Stimulated activated CD8-positive, alpha-beta memory T cell treated with anti-CD3 and anti-CD28 coated beads, Interleukin-7, amount 100 ng/mL, for 4 hours (primary cell): ENCODE results near the gene GDPD4.

Experiments used
- DNase-seq, 2 donors: peaks; one replicate each; pipeline ENCODE4 v3.0.0-alpha.2; 2020; ENCODE audit warnings: low read depth in 2 of 2

Gene GDPD4

DNA sequence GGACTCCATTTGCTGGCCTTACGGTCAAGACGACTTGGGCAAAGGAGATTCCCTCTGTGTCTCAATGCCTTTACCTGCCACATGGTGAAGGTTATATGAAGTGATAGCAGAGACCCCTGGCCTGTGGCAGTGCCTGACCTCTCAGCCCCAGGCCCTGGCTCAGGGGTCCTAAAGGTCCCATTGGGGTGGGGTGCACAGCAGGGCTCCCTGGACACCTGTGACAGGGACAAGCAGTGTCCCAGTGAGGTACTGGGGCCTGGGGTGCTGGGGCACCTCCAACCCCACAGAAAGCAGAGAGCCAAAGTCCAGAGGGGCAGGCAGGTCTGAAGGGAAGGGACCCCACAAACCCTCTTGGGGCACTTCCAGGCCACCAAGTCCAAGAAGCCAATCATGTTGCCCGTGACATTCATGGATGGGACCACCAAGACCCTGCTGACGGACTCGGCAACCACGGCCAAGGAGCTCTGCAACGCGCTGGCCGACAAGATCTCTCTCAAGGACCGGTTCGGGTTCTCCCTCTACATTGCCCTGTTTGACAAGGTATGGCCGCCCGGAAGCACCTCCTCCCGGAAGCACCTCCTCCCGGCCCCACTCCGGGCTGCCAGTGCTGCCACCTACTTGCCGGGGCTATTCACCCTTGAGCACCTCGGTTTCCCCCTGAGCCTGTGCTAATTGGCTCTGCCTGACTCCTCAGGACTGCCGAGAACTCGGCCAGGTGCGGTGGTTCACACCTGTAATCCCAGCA lies 111.0 kb downstream of the GDPD4 start:
- no peak for DNase-seq

DNA sequence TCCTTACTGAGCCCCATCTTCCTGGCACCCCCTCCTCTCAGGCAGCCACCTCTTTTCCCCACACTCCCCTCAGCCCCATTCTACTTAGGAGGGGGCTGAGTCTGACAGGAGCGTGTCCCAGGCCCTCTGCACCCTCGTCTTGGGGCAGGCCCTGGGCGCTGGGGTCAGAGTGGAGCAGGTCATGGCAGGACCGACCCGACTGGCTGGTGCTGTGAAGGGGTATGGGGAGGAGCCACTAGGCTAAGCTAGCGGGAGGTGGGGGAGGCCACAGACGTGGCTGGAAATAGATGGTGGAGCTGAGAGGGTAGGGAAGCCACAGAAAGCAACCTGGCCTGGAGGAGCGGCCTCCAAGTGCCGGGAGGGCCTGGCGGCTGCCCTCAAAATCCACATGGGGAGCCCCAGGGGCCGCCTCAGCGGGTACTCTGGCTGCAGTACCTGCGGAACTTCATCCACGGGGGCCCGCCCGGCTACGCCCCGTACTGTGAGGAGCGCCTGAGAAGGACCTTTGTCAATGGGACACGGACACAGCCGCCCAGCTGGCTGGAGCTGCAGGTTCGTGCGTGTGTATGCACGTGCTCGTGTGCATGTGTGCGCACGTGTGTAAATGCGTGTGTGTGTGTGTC lies 111.8 kb downstream of the GDPD4 start:
- no peak for DNase-seq

DNA sequence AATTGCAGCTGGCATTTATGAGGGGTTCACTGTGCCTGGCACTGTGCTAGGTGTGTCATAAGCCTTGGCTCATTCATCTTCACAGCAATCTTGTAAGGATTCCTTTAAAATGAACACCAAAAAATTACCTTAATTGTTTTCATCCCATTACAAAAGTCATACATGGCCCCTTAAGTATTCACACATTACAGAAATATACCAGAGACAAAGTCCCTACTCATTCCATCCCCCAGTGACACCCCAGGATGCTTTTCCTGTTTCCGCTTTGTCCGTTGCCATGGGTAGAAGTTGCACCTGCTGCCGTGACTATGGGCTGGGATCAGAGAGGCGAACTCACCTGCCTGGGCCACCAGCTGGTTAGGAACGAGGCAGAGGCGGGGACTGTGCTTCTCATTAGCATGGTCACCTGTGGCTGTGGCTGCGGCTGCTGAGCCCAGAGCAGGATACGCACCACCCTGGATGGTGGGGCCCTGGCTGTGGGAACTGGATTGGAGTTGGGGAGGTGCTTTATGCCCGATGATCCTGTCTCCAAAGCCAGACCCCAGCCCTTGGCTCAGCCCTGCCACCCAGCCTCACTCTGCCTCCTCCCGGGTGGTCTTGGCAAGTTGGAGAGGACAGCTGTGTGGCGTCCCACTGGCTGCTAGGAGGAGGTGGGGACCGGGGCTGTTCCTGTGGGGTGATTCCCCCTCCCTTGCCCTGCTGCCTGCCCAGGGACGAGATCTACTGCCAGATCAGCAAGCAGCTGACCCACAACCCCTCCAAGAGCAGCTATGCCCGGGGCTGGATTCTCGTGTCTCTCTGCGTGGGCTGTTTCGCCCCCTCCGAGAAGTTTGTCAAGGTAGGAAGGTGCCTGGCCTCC lies 112.6 kb downstream of the GDPD4 start:
- no peak for DNase-seq

DNA sequence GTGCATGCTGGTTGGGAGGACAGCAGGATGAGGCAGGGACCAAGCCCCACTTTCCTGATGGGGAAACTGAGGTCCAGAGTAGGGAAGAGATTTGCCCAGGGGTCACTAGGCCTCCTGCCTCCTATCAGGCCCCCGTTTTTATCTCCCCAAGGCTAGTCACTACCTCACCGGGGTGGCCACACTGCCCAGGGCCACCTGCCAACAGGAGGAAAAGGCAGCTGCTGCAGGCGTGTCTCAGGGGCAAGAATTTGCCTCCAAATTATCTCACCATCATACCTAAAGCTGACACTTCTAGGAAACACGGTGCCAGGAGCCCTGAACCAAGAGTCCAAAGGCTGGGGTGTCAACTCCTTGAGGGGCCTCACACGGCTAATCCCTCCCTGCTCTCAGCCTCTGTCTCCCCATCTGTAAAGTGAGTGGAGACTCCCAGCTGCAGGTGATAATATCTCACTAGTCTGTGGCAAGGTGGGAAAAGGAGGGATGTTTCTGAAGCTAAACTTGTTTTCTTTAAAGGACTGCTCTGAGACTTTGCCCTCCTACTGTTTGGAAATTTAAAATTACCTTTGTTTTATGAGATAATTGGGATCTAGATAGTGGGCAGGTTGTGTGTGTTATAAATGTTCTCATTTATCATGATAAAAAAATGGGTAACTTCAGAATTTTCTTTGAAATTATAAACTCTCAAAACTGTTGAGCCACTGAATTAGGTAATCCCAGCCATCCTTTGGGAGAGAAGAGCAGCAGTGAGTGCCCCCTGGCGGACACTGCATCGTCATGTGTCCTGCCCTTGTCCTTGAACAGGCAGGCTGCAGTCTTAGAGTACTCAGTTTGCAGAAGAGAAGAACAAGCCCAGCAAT lies 113.5 kb downstream of the GDPD4 start:
- DNase-seq, result peak; percentile 16 to 45

DNA sequence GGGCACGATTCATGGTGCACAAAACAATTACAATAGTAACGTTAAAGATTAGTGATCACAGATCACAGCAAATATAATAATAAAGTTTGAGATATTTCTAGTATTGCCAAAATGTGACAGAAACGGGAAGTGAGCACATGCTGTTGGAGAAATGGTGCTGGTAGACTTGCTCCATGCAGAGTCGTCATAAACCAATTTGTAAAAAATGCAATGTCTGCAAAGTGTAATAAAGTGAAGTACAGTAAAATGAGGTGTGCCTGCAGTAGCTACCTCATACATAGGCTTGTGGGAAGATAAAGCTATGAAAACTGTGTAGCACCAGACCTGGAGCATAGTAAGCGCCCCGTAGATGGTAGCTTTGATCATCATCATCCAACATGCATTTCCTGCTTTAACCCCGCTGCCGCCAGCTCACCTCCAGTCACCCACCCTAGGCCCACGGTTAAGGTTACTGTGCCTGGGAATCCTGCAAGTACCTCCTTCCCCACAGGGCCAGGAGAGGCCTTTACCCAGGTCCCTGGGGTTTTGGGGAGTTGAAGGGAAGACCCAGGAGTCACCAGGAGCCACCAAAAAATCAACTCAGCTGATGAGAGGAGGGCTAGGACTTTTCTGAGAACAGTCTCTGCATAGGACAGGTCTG lies 114.3 kb downstream of the GDPD4 start:
- DNase-seq, result no peak

DNA sequence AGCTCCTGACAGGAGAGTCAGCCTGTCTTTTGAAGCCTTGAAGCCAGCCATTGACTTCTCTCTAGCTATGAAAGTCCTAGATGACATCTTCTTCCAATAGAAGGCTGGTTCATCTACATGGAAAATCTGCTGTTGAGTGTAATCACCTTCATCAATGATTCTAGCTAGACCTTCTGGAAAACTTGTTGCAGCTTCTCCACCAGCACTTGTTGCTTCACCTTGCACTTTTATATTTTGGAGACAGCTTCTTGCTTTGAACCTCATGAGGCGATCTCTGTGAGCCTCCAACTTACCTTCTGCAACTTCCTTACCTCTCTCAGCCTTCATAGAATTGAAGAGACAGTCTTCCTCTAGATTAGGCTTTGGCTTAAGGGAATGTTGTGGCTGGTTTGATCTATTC lies 115.2 kb downstream of the GDPD4 start:
- DNase-seq, result no peak

DNA sequence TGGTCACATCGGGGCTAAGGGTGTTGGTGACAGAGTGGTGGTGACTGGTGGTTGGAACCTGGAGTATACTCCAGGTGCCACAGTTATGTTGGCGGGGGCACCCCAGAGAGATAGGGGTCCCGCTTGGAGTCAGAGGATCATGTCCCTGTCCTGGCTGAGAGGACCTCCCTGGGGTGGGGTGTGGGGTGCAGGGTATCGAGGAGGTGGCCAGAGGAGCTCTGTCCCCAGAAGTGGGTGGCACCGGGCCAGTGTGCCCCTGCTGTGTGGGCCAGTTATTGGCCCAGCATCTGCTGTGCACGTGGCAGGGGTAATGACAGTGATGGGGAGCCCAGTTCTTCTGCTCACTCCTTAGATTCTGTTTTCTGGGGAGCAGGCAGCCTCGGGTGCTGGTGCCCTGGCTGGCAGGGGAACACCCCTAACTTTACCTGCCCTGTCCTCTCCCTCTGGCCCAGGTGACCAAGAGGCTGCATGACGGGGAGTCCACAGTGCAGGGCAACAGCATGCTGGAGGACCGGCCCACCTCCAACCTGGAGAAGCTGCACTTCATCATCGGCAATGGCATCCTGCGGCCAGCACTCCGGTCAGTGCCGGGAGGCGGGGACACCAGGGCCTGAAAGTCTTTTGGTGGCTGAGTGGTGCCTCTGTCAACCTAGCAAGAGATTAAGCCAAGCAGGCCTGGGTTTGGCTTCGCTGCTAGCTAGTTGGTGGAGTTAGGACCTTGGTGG lies 117.2 kb downstream of the GDPD4 start:
- DNase-seq, result no peak

DNA sequence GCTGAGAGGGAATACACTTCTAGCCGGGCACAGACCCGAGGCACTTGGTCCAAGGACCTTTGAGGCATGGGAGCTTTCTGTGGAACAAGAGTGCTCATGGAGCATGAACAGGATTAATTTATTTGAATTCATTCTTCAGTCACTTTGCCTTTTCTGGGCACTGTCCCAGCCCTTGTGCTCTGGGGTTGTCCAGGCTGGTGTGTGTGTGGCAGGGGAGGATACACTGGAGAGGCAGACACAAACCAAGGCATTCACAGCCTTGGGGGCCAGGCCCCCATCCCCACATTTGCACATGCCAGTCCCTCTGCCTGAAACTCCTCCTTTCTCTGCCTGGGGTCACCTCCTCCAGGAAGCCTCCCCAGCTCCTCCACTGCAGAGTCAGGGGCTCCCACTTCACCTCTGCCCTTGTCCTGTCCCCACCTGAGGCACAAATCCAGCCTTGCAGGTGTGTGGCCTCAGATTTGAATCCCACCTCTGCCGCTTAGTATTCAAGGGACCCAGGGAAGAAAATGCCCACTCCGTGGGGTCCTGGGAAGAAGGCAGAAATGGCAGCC lies 118.0 kb downstream of the GDPD4 start:
- no peak for DNase-seq

DNA sequence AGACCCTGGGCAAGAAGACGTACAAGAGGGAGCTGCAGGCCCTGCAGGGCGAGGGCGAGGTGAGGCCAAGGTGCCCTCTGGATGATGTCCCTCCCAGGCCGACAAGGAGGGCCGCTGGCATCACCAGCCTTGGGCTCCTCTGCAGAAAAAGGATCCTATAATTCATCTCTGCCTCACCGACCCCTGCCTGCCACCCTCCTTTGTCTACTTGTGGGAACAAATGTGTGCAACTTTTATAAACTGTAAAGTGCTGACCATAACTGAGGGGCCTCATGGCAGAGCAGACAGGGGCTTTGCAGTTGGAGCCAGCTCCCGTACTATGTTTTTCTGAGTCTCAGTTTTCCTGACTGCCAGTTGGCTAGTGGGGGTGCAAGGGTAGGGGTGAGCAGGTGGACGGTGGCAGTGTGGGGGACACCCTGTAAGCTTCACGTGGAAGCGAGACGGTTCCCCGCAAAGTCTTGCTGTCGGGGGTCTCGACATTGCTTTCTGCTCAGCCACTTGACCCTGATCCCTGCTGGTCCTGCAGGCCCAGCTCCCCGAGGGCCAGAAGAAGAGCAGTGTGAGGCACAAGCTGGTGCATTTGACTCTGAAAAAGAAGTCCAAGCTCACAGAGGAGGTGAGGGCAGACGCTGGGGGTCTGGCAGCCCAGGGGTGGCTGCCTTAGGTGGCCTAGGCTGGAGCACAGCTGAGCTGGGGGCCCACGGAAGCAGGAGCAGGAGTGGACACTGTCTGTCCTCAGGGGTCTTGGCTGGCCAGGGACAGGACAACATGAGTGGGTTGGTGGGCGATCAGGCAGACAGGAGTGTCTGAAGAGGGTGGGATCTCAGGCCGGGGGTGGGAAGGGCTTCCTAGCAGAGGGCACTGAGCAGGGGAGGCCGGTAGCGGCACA lies 118.7 kb downstream of the GDPD4 start:
- DNase-seq, result no peak

DNA sequence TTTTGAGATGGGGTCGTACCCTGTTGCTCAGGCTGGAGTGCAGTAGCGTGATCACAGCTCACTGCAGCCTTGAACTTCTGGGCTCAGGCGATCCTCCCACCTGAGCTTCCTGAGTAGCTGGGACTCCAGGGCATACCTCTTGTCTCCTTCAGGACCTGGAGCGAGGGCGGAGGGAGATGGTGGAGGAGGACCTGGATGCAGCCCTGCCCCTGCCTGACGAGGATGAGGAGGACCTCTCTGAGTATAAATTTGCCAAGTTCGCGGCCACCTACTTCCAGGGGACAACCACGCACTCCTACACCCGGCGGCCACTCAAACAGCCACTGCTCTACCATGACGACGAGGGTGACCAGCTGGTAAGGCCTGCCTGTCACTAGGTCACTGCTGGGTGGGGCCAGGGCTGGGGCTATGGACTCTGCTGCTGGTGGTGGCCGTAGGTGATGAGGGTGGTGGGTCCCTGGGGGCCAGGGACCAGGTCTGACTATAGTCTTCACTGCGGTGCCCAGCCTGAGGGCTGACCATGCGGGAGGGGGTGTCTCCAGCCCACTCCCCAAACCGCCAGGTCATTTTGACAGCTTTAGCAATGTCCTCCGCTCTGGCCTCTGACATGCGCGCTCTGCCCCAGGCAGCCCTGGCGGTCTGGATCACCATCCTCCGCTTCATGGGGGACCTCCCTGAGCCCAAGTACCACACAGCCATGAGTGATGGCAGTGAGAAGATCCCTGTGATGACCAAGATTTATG lies 119.5 kb downstream of the GDPD4 start:
- no peak for DNase-seq

DNA sequence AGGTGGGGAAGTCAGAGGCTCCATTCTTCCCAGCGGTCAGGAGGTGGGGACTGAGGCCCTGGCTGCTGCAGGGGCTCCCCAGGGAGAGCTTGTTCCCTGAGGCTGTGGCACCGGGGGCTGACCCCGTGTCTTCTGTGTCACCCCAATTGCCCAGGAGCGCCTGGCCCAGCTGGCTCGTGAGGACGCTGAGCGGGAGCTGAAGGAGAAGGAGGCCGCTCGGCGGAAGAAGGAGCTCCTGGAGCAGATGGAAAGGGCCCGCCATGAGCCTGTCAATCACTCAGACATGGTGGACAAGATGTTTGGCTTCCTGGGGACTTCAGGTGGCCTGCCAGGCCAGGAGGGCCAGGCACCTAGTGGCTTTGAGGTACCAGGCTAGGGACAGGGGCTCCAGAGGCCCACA lies 120.3 kb downstream of the GDPD4 start:
- DNase-seq, result no peak

DNA sequence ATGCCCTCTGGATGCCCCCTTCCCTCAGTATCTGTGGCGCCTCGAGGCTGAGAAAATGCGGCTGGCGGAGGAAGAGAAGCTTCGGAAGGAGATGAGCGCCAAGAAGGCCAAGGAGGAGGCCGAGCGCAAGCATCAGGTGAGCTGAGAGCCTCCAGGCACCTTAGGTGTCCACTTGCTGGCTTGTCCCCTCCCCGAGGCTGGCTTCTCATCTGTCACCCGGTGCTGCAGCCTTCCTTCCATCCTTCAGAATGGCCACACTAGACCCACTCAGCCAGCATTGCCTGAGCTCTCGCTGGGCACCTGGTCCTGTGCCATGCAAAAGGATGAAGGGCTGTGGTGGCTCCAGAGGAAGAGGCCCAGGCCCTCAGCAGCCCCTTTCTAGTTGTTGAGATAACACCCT lies 121.1 kb downstream of the GDPD4 start:
- DNase-seq, result no peak

DNA sequence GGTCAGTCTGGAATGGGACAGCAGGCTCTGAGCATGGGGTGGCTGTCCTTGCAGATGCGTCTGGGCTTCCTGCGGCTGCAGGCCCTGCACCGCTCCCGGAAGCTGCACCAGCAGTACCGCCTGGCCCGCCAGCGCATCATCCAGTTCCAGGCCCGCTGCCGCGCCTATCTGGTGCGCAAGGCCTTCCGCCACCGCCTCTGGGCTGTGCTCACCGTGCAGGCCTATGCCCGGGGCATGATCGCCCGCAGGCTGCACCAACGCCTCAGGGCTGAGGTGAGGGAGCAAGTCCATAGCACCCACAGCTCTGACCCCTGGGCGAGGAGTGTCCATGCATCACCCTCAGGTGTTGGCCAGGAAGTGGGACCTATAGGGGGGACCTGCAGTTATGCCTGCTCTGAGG lies 121.8 kb downstream of the GDPD4 start:
- DNase-seq, result no peak

DNA sequence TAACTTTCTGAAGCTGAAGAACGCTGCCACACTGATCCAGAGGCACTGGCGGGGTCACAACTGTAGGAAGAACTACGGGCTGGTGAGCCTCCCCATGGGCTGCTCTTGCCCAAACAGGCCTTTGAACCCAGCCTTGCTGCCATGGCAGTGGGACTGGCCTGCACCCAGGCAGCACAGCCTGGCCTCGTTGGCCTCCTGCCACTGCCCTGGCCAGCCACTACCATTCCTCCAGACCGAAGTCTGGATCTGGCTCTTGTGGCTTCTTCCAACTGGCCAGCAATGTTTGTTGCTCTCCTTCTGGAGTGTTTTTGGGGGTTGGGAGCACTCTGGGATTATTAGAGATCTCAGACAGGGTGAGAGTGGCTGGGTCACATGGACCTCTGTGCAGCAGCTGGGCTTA lies 122.4 kb downstream of the GDPD4 start:
- DNase-seq, result no peak

DNA sequence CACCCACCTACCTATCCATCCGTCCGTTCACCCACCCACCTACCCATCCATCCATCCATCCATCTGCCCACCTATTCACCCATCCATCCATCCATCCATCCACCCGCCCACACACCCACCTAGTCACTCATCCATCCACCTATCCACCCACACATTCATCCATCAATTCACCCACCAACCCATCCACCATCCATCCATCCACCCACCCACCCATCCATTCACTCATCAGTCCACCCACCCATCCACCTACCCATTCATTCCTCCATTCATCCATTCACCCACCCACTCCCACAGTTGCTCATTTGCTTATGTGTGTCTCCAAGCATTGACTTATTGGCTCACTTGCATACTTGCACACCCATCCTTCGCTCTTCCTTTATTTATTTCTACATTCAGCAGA lies 123.3 kb downstream of the GDPD4 start:
- DNase-seq, result no peak

DNA sequence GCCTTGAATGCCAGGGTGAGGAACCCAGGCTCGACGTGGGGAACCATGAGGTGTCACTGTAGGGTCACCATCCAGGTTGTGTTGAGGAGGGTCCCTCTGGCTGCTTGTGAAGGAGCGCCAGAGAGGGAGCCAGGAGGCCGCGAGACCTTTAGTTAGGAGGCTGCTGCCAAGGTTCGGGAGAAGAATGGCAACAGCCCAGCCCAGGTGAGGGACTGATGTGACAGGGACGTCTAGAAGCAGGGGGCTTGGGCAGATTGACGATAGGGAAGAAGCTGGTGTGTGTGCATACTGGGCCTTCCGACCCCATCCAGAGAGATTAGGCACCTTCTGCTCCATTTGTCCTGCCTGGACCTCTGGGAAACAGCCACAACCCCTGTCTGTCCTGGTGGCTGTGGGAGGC lies 124.5 kb downstream of the GDPD4 start:
- DNase-seq, result no peak

DNA sequence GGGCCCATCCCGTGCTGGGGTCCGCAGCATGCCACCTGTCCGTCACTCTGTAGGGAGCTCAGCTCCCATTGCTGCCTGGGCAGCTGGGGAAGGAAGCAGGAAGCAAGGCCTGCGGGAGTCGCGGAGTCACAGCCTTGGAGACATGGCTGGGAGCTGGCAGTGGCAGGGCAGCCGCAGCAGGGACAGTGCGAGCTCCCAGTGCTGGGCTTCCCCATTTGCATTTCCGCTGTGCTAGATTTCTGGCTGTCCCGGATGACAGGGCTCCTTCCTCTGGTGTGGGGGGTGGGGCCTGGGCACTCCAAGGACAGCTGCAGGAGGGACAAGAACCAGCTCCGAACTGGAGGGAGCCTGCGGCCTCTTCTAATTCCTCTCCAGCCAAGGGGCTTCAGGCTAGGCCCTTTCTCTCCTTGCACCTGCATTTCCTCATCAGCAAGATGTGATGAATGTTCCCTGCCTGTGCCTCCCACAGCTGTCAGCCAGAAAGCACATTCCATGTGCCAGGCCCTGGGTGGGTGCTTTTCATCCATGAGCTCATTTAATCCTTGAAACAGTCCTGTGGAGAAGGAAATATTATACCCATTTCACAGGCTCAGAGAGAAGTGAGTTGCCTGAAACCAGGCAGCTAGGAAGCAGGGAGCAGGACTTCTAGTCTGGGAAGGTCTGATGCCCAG lies 125.5 kb downstream of the GDPD4 start:
- DNase-seq, result no peak
